GM18909 (cell line): ENCODE measurements around the gene RREB1.
A peak's percentile ranks its signal among the peaks of the same experiment; 100 is the strongest.

Source experiments
- ATAC-seq: cut with Tn5 transposase; IDR thresholded peaks from one replicate; pipeline ENCODE4 v1.9.1; 2021; ENCODE audit warnings: mild to moderate bottlenecking; ENCODE audit not compliant: unreplicated experiment, poor library complexity

The RREB1 gene

GRCh38 chr6:7238900-7239589 lies 131.3 kb downstream of the RREB1 start:
- peak; percentile 57 for ATAC-seq

- ATAC-seq = no peak
Measured at GRCh38 chr6:7239590-7239948, 131.8 kb downstream of the RREB1 start.

GRCh38 chr6:7240351-7240750 lies 132.6 kb downstream of the RREB1 start:
- no peak for ATAC-seq

GRCh38 chr6:7241160-7241559 lies 133.4 kb downstream of the RREB1 start:
- ATAC-seq = no peak

GRCh38 chr6:7241709-7242645 lies 134.2 kb downstream of the RREB1 start:
- ATAC-seq = no peak

GRCh38 chr6:7242835-7243178 lies 135.0 kb downstream of the RREB1 start:
- no peak for ATAC-seq

GRCh38 chr6:7243179-7243981 lies 135.6 kb downstream of the RREB1 start:
- ATAC-seq = no peak

- ATAC-seq = no peak
Measured at GRCh38 chr6:7245668-7246393, 138.1 kb downstream of the RREB1 start.

GRCh38 chr6:7246401-7247178 lies 138.8 kb downstream of the RREB1 start:
- ATAC-seq = no peak

- ATAC-seq = no peak
Measured at GRCh38 chr6:7247179-7247456, 139.4 kb downstream of the RREB1 start.

- no peak for ATAC-seq
Measured at GRCh38 chr6:7247828-7248227, 140.1 kb downstream of the RREB1 start.

- ATAC-seq = no peak
Measured at GRCh38 chr6:7249391-7249790, 141.6 kb downstream of the RREB1 start.

GRCh38 chr6:7249946-7250643 lies 142.3 kb downstream of the RREB1 start:
- no peak for ATAC-seq

GRCh38 chr6:7250812-7251211 lies 143.1 kb downstream of the RREB1 start:
- no peak for ATAC-seq

- ATAC-seq = no peak
Measured at GRCh38 chr6:7251646-7252260, 144.0 kb downstream of the RREB1 start.

GRCh38 chr6:7252390-7252789 lies 144.6 kb downstream of the RREB1 start:
- no peak for ATAC-seq

- ATAC-seq = no peak
Measured at GRCh38 chr6:7254980-7255835, 147.4 kb downstream of the RREB1 start.

GRCh38 chr6:7255918-7256317 lies 148.2 kb downstream of the RREB1 start:
- no peak for ATAC-seq
